DMS114 treated with DMSO at 0.1 percent for 48 hours (cell line): ENCODE data around the gene FNDC3B.
"Not testable (repeated sequence)": the region's sequence is repeated elsewhere in the genome, so short reads cannot be mapped to it uniquely, and the experiment has no call there.

Experiments
- DNase-seq: peaks from one replicate; lab custom pipeline; 2025; ENCODE audit not compliant: unreplicated experiment; lab: John Stamatoyannopoulos, UW

The FNDC3B gene

DNA sequence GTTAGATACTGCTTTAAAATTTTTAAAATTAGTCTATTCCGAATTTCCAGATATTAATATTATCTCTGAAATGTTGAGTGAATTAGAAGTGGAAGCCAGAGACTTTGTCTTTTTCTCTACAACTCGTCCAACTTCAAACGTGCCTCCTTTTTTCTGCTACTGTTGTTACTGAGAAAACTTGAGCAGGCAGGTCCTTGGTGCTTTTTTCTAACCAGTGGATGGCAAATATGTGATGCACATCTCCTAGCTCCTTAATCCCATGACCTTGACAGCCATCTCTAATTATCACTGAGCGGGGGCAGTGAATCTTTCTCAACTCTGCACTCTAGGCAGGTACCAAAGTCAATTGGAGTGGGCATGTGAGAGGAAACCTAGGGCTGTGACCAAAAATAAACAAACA is 50.7 kb downstream of the FNDC3B start:
- DNase-seq = no peak

DNA sequence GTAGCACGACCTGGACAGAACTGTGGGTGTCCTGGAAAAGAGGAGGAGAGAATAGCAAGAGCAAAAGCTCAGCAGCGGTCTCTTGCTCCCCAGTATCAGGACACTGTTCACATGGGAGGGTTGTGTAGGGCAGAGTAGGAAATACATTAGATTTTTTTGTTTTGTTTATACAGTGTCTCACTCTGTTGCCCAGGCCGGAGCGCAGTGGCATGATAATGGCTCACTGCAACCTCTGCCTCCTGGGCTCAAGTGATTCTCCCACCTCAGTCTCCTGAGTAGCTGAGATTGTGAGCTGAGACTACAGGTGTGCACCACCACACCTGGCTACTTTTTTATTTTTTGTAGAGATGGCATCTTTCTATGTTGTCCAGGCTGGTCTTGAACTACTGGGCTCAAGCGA is 53.3 kb downstream of the FNDC3B start:
- no peak for DNase-seq

DNA sequence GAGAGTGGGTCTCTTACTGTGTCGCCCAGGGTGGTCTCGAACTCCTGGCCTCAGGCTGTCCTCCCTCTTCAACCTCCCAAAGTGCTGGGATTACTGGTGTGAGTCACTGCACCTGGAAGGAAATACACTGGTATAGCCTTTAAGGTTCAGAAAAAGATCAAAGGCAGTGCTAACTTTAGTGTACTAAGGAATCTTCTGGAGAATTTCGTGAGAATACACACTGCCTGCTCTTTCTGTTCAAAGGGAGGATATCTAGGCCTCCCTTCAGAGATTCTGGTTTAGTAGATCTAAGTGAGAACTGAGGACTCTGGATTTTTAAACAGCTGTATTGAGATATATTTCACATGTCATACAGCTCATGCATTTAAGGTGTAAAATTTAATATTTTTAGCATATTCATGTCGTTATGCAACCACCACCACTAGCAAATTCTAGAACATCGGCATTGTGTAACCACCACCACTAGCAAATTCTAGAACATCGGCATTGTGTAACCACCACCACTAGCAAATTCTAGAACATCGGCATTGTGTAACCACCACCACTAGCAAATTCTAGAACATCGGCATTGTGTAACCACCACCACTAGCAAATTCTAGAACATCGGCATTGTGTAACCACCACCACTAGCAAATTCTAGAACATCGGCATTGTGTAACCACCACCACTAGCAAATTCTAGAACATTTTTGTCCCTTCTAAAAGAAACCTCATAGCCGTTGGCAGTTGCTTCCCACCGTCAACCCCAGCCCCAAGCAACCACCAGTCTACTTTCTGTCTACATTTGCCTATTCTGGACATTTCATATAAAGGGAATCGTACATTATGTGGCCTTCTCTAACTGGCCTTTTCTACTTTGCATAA is 54.4 kb downstream of the FNDC3B start:
- DNase-seq = not testable (repeated sequence)

DNA sequence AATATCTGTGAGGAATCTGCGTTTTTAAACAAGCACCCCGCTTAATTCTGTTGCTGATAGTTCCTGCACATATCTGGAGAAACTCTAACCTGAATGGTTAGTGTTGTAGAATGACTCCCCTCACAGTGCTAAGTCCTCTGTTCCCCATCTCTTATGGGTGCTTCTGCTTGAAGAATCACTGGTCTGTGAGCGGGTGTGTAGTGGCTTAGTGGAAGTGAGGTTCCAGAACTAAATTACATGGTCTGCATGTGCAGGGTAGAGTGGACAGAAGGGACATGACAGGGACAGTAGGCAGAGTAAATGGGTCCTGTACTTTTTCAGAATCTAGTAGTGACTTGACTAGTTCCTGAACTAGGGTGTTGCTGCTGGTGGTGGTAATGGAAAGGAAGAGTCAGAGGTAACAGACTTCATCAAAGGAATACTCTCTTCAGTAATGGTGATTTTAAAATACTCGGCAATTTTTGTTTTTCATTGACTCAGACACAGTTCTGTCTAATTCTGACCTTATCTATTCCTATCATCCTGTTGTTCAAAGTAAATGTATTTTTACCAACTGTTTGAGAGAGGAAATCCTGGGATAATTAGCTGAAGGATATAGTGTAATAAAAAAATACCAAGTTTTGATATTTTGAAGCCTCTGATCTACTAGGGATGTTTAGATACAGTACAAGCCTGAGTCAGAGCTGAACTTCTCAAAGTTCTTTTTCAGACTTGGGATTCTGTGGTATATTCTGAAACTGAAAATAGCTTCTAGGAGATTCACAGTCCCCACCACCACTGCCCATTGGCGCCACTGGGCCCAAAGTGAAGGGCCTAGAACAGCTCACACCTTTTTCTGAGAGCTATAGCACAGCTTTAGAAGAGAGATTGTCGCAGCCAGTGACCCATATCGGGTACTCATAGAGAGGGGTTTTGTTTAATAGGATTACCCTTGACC is 55.5 kb downstream of the FNDC3B start:
- DNase-seq = no peak

DNA sequence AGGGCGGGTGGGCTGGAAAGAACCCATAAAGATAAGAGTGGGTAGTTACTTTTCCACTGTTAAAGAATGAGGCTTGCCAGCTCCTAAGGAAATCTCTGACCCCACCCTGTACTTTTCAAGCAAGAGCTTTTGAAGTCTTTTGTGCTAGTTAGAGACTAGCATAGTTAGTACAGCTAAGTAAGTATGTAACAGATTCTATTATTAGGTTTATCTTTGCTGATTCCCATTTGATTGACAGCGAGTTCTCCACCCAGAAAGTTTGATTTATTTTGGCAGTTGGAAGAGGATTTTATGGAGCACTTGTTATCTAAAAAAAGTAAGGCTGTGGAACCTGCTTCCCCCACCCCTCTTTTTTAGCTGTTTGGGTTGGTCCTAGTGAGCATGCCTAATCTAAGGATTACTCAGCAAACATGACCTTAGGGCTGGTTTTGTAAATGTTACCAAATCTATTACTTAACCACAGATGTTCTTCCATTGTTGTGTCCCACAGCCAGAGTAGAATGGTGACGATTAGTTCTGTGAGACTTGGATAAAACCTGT is 57.6 kb downstream of the FNDC3B start:
- DNase-seq = no peak

DNA sequence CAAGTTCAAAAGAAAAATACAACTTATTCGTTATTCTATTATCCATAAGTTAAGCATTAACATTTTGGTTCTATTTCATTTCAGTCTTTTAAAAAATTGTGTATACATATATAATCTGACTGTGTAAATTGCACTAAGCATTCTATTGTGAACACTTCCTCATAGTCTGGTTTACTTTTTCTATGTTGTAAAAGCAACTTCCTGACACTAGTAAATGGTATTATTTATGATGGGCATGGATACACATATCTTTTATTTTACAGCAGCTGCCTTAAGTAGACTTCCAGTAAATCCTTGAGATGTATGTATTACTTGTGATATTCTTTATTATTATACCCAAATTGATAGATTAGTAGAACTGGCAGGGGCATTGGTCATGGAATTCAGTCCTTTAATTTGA is 58.2 kb downstream of the FNDC3B start:
- no peak for DNase-seq

DNA sequence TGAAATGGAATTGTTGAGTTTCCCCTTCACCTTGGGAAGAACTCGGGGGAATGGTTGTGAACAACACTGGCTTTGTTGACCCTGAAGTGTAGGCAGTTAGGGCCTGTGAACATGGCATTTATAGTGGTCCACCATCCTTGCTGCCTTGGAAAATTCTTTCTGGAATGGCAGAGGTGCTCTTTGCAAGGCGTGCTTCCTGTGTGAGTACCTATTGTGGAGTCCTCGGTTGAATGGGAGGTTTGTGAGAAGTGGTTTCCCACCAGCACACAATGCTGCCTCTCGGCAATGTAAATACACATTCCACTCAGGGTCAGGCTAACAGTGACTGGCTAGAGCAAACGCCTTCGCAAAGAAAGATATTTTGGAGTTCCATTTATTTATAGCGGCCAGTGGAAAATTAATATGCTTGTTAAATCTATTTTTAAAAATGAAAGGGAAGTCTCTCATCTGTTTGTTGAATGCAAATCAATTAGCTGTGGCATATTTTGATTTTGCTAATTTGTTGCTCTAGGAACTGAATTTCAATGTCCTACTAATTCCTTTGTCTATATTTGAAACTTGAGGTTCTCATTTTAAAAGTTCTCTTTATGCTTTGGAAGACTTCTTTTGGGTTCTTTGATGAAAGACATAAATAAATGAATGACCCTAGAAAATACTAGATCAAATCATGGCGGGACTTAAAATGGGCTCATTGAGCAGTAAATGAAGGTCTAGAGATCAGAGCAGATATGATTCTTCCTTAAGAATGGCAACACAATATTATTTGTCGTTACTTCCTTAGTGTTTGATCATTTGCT is 59.5 kb downstream of the FNDC3B start:
- no peak for DNase-seq

DNA sequence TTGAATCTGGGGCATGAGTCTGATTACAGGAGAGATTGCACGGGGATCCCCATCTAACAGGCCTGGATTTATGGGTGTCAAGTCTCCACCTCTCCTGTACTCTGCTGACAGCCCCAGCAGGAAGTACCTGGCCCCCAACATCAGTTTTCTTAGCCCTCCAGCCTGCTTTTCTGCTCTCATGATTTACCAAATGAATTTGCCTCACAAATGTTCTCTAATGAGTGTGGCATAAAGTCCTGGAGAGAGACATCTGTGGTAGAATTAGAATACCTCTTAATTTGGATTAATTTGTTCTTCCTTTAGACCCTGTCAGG is 60.1 kb downstream of the FNDC3B start:
- DNase-seq = no peak

DNA sequence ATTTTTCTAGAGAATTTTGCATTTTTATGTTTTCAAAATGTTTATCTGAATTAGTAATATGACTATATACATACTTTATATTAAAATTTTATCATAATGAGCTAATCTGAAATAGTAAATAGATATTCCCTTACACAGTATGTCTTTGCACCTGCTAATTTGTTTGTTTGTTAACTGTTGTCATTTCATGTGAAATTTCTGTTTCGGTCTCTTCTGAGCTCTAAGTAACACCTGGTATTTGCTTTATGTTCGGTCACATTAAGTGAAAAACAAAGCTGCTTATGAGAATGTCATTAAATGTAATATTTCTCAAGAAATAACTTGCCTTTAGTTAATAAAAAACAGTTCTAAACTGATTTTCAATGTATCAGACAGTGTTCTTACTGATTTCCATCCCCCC is 61.1 kb downstream of the FNDC3B start:
- no peak for DNase-seq

DNA sequence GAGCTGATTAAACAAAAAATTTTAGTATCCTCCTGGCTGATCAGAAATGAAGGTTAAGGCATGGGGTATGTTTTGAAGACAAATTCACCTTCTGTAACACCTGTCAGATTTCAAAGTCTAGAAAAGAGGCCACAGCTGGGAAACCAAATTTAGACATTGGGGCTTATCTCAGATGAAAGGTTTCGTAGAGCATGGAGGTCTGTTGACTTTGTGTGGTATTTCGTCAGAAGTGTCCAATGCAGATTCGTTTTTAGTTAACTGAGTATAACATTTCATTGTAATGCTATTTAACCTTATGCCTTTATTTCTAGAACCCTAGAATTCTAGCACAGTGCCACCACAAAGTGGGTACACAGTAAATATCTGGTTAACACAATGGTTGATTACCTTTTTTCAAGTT is 61.7 kb downstream of the FNDC3B start:
- DNase-seq = no peak

DNA sequence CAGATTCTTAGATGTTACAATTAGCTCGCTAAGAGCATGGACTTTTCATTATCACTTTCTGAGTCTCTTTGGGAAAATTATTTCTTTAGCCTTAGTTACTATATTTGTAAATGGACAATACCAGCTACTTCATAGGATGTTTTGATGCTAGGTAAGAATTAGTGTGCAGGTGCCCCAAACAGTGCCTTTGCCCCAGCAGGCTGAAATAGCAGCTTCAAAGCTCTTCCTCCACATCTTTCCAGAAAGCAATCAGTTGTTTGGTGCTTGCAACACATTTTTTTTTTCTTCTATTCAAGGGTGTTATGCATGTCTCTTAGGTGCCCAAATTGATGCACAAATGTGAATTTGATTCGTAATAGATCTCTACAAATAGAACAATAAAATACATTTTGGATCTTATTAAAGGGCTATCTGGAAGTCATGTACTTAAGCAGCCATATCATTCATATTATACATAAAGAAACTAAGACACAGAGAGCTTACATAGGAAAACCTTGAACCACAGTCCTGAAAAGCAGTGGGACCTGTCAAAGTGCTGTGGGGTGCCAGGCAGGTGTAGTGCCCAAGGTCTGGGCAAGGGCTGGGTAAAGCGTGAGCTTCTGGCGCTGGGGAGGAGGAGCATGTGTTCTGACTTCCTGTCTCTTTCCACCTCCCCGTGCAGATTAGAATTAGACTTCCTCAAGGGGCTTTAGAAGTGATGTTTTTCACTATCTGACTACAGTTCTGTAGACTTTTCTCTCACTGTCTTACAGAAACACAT is 62.9 kb downstream of the FNDC3B start:
- DNase-seq = no peak

DNA sequence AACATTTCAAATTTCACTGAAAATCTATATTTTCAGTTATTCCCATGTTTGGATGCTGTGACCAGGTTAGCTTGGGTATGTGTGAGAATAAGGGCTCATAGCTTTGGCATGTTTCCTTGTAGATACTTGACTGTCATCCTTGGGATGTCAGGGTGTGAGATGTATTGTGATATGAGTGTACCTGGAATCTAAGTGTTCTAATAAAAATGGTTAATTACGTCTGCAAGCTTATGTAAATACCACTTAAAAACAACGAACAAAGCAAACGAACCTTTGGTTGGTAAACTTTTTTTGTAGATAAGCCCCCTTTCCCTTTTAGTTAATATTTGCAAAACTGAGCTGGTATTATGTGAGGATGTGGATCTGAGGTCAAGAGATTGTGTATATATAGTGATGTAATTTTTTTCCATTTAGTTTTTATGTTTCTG is 63.5 kb downstream of the FNDC3B start:
- DNase-seq = no peak

DNA sequence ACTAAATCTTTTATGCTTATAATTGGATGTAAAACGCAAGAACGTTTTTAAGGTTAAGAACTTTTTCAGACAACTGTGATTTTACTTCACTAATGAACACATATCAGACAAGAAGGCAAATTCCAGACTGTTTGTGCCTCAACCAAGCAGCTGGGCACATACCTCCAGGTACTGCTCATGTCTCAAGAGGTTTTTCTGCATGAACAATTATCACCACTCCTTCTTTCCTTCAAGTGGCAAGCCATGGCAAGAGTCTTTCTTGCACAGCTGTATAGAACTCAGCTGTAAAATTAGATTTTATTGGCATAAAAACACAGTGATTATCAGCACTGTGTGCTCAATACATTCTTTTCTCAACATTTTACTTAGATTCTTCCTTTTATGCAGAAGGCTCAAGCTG is 64.3 kb downstream of the FNDC3B start:
- no peak for DNase-seq

DNA sequence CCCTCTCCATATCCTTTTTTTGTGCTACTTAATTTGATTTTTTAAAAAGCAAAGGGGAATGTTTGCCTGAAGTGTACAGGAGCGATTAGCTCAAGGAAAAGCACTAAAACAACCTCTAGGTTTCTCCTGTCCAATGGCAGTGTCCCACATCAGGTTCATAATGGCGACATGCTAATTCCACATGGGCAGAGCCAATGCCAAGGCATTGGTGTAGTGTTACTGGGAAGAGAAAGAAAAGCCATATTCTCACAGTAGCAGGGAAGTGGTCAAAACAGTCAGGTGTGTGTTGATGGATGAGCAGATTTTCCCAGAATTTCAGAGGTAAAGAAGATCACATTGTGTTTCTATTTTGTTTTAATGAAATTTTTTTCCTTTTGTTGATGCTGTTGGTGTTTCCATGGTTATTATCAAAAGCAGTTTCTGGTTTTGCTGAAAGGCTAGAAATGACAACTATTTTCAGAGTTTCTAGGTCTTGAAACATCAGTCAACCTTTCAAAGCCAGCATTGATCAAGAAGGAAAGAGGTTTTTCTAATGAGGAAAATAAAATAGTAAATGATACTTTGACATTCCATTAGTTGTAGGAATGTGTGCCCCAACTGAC is 65.2 kb downstream of the FNDC3B start:
- DNase-seq = no peak

DNA sequence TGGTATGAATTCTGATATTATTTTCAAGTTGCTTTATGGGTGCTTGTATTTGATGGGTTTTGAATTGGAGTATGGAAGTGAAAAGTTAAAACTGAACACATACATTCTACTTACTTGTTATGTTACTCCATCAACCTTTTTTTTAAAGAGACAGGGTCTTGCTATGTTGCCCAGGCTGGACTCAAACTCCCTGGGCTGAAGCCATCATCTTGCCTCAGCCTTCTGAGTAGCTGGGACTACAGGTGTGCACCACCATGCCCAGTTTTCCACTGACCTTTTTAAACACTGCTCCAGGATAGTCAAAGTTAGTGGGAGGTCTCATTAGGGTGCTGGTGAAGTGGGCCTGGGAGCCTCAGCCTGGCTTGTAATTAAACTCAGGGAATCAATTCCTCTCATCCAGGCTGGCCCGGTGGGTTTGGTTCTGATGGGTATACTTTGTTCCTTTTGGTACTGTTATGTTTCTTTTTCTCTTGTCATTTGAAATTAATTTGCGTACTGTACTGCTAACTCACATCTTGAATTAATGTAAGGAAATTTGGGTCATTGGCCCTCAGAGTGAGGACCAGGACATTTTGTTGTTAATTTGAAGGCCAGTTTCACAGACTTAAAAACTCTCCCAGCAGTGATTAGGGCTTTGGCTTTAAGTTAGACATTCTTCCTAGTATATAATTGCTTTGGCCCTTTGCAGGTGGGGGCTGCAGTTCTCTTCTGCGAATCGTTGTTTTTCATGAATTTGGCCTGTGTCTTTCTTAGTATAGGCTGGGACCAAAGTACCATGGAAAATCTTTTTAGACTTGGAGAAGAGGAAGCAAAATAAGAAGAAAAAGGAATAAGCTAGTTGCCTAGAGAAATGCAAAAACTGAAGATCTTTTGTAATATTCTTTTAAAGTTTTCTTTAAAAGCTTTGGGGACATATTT is 66.9 kb downstream of the FNDC3B start:
- no peak for DNase-seq

DNA sequence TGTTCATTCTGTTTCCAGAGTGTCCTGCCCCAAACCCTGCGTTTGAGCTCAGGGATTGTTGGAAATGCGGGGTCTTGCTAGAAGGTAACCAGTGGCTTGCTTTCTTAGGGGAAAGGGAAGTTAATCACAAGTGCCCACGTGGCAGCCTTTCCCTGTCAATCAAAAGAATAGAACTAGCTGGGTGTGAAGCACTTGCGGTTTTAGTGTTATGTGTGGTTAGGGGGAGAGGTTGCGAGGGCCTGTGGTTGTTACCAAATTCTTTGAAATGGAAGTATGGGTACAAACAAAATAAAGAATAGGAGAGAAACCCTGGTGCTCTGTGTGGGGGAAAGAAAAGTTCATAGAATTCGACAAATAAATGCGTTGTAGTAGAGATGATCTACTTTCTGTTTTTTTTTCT is 67.6 kb downstream of the FNDC3B start:
- no peak for DNase-seq

DNA sequence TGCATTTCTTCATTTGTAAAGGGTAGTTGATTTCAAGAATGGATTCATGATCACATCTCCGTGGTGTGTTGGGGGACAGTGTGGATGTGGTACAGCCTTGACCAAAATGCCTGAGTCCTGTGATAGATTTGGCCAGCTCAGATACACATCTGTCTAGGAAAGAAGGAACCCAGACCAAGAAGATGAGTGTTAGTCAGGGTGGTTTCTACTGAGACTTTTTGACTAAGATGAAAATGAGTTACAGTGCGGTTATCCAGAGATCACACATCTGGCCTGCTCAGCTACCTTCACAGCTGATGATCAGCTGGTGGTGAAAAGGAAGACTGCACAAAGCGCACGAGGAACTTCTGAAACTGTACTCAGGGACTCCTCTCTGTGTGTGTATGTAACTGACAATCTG is 68.0 kb downstream of the FNDC3B start:
- no peak for DNase-seq

DNA sequence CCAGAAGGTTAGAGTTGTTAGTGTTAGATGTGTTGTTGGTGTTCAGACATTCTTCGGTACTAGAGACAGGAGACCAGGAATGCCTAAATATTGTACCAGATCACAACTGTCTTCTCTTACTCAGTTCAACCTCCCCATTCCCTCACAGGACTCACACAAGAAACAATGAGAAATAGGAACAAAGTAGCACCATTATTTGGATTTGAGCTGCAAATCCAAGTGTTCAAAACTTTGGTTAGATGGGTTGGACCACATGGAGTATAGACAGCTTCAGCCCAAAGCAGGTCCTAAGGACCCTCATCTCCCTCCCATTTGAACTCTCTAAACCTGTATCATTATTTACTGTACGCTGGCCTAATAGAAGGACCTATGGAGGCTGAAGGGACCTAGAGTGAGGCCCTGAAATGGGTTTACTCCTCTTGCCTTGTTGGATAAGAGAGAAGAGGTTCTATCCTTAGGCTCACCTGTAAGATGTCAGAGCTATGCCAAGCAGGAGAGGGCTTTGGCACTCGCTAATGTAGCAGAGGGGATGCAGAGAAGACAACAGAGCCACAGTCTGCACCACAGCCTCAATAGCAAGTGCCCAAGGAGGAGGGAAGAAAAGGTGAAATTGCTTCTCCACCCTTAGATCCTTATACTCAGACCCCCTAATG is 70.9 kb downstream of the FNDC3B start:
- DNase-seq = no peak
